Measurements from ENCODE around the gene TSHZ1. TPM values are rescaled to one million over a fixed set of nuclear protein-coding genes. Genes with fewer than 3 reads are reported as not detected.
A peak's percentile ranks its signal among the peaks of the same experiment; 100 is the strongest.
"Not testable (repeated sequence)": the region's sequence is repeated elsewhere in the genome, so short reads cannot be mapped to it uniquely, and the experiment has no call there.

TSHZ1 gene
- total and polyA plus RNA-seq, 12 donors: 6.8 to 25.0 (median 16.0) TPM

DNA sequence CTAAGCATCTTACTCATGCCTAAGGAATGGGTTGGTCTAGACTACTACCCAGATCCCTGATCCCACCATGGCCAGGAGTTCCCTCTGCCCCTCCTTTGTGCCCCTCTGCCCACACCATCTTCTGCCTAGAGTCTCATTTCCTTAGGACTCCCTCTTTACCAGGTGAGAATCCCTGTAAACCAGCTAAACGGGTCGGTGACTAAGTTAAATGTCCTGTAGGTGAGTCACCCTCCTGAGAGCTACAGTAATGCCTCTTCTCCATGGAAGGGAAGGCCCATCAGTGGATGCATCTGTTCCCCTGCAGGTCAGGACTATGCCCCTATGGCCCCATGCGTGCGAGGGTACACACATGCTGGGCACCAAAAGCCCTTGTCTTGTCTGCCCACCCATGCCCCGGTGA lies 27.1 kb upstream of the TSHZ1 start:
- H3K27ac ChIP-seq: no peak overlapping the region
- no peak for DNase-seq
- TF ChIP-seq POLR2A (IDR thresholded peaks at IDR 0.05): no peak
- TF ChIP-seq, protein P1, sequence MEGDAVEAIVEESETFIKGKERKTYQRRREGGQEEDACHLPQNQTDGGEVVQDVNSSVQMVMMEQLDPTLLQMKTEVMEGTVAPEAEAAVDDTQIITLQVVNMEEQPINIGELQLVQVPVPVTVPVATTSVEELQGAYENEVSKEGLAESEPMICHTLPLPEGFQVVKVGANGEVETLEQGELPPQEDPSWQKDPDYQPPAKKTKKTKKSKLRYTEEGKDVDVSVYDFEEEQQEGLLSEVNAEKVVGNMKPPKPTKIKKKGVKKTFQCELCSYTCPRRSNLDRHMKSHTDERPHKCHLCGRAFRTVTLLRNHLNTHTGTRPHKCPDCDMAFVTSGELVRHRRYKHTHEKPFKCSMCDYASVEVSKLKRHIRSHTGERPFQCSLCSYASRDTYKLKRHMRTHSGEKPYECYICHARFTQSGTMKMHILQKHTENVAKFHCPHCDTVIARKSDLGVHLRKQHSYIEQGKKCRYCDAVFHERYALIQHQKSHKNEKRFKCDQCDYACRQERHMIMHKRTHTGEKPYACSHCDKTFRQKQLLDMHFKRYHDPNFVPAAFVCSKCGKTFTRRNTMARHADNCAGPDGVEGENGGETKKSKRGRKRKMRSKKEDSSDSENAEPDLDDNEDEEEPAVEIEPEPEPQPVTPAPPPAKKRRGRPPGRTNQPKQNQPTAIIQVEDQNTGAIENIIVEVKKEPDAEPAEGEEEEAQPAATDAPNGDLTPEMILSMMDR (IDR thresholded peaks at IDR 0.05): no peak
- no peaks in the 10 kb centered on the region for H3K27me3 ChIP-seq
- intact Hi-C loops (cut with DNase I): no loop called here
- no peak overlapping the region for H3K4me3 ChIP-seq
- no peaks in the 10 kb centered on the region for H3K9me3 ChIP-seq (replicated peaks in 1 of 3)
- no peaks in the 10 kb centered on the region for H3K36me3 ChIP-seq (replicated peaks in 1 of 2)
- no peaks in the 10 kb centered on the region for H3K4me1 ChIP-seq (replicated peaks in 1 of 2)
- WGBS, 4 donors: 62 to 86% (median 79%) methylated on average over 5 of the region's 5 CpGs

DNA sequence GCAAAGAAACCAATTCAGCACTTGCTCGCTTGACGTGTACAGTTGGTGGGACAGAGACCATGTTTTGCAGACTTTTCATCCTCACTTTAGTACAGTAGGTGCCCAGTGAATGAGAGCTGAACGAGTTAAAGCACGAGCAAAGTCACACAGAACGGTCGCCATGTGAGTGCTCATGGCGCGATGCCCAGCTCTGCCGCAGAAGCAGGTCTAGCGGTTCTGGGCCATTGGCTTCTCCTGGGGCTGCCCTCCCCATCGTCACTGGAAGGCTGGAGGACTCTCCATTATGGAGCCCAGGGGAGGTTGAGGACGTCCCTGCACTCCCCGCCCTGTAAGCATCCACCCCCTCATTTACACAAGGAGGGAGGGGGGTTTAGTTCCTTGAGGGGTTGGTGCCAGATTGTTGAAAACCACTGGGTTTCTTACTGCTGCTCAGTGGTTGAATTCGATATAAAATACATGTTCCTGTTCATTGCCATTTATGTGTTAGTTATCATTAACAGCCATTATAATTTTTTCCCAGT lies 26.6 kb upstream of the TSHZ1 start:
- DNase-seq: no peak
- 86 to 96% (median 92%) methylated on average over 14 of the region's 14 CpGs for WGBS, 4 donors
- Histone ChIP-seq H3K9me3 (replicated peaks in 1 of 3) (no peaks in the 10 kb centered on the region), H3K36me3 (replicated peaks in 1 of 2) (no peaks in the 10 kb centered on the region), H3K4me1 (replicated peaks in 1 of 2) (no peaks in the 10 kb centered on the region), H3K27ac (no peak overlapping the region), H3K4me3 (no peak overlapping the region), H3K27me3 (no peaks in the 10 kb centered on the region)
- no peak for TF ChIP-seq POLR2A (IDR thresholded peaks at IDR 0.05)
- TF ChIP-seq, protein P1 (IDR thresholded peaks at IDR 0.05): no peak
- intact Hi-C loops (cut with DNase I): no loop called here

DNA sequence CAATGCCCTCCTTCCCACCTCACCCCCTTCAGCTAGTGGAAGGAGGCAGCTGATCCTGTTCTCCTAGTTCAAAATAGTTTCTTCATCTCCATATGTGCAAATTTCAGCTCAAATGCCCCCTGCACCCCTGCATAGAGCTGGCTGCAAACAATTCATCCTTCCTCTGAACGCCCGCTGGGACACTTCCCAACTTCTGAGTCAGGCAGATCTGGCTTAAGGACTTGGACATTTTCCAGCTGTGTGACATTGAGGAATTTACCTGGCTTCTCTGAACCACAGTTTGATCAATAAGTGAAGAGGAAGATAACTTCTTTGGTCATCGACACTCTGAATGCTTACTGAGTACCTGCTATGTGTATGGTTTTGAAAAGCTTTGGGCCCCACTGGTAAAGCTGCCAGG lies 25.1 kb upstream of the TSHZ1 start:
- no peaks in the 10 kb centered on the region for H3K4me1 ChIP-seq (replicated peaks in 1 of 2)
- no peaks in the 10 kb centered on the region for H3K27me3 ChIP-seq
- no peak overlapping the region for H3K27ac ChIP-seq
- WGBS, 4 donors: 55 to 96% (median 66%) methylated on average over 3 of the region's 3 CpGs
- no peak overlapping the region for H3K4me3 ChIP-seq
- no peaks in the 10 kb centered on the region for H3K36me3 ChIP-seq (replicated peaks in 1 of 2)
- TF ChIP-seq POLR2A (IDR thresholded peaks at IDR 0.05): no peak
- TF ChIP-seq, protein P1 (IDR thresholded peaks at IDR 0.05): no peak
- peak in 1 of 7 donors; percentile 18 for DNase-seq
- H3K9me3 ChIP-seq (replicated peaks in 1 of 3): no peaks in the 10 kb centered on the region
- intact Hi-C loops (cut with DNase I): no loop called here

DNA sequence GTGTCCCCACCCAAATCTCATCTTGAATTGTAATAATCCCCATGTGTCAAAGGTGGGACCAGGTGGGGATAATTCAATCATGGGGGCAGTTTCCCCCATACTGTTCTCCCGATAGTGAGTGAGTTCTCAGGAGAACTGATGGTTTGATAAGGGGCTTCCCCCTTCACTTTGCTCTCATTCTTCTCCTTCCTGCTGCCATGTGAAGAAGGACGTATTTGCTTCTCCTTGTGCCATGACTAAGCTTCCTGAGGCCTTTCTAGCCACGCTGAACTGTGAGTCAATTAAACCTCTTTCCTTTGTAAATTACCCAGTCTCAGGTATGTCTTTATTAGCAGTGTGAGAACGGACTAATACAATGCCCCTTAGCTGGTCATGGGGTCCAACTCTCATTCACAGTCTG lies 22.9 kb upstream of the TSHZ1 start:
- H3K27me3 ChIP-seq; H3K4me1 ChIP-seq (replicated peaks in 1 of 2); intact Hi-C loops (cut with DNase I); H3K27ac ChIP-seq; DNase-seq; H3K36me3 ChIP-seq (replicated peaks in 1 of 2); H3K9me3 ChIP-seq (replicated peaks in 1 of 3); H3K4me3 ChIP-seq: not testable (repeated sequence)
- 75 to 95% (median 86%) methylated on average over 4 of the region's 4 CpGs for WGBS, 4 donors

DNA sequence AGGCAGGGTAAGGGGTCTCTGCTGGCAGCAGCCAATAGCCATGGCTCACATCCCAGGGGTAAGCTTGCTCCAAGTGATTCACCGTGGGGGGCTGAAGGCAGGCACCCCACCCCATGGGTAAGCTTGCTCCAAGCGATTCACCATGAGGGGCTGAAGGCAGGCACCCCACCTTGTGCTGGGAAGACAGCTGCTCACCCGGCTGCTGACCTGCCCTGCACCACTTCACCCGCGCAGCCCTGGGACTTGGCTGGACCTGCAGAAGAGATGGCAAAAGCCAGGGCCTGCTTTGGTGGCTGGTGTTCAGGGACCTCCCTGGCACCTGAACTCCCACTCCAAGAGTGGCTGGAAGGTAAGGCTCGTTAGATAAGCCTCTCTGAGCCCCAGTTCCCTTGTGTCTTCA lies 20.9 kb upstream of the TSHZ1 start:
- WGBS, 4 donors: 84 to 100% (median 93%) methylated on average over 1 to 6 of the region's 6 CpGs

More for the DNA sequence above, 20.9 kb upstream of the TSHZ1 start:
- H3K27ac ChIP-seq: no peak overlapping the region
- intact Hi-C loops (cut with DNase I): no loop called here
- no peaks in the 10 kb centered on the region for H3K36me3 ChIP-seq (replicated peaks in 1 of 2)
- no peaks in the 10 kb centered on the region for H3K9me3 ChIP-seq (replicated peaks in 1 of 3)
- H3K27me3 ChIP-seq: no peaks in the 10 kb centered on the region
- H3K4me1 ChIP-seq (replicated peaks in 1 of 2): no peaks in the 10 kb centered on the region
- no peak for TF ChIP-seq POLR2A (IDR thresholded peaks at IDR 0.05)
- TF ChIP-seq, protein P1 (IDR thresholded peaks at IDR 0.05): no peak
- H3K4me3 ChIP-seq: no peak overlapping the region
- no peak for DNase-seq
